ENCODE measurements around the gene LGALS7B. TPM values are rescaled to one million over a fixed set of nuclear protein-coding genes. Genes with fewer than 3 reads are reported as not detected.

Gene LGALS7B
- total RNA-seq, 1 experiment from 2014 or later, result 1.2 TPM

DNA sequence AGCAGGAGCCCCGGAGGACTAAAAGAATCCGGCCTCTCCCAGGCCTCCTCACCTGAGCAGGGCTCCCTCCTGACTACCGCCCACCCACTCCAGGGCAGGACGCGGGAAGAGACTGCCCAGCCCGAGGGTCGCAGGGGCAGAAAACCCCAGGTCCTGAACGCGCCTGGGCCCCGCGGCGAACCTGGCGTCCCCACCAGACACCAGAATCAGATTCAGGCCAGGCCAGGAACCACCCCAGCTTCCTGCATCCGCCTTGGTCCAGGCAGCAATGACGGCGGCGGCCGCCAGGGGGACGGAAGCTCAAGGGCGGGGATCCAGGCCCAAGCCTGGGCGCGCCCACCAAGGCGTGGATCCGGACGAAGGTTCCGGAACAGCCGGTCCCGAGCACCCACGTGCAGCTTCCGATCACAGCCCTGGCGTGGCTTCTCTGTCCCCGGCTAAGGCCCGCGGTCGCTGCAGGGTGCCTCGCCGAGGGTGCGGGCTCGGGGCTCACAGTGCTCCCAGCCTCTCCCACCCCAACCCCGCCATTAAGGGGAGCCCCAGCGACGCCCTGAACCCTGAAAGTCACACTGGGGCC, 19.3 kb upstream of the LGALS7B start (continued):
- TF ChIP-seq, protein P1, sequence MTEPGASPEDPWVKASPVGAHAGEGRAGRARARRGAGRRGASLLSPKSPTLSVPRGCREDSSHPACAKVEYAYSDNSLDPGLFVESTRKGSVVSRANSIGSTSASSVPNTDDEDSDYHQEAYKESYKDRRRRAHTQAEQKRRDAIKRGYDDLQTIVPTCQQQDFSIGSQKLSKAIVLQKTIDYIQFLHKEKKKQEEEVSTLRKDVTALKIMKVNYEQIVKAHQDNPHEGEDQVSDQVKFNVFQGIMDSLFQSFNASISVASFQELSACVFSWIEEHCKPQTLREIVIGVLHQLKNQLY (CRISPR knock-in tag; IDR thresholded peaks at IDR 0.05), result peak; percentile 55; the same call in 1 of the 2 replicates
- TF ChIP-seq MYBL2 (CRISPR knock-in tag; IDR thresholded peaks at IDR 0.05), result no peak
- TF ChIP-seq ETV6 (CRISPR knock-in tag; IDR thresholded peaks at IDR 0.05), result 0 out of 2 replicates have a peak, but pooled peaks have one; percentile 89
- TF ChIP-seq, protein P2, sequence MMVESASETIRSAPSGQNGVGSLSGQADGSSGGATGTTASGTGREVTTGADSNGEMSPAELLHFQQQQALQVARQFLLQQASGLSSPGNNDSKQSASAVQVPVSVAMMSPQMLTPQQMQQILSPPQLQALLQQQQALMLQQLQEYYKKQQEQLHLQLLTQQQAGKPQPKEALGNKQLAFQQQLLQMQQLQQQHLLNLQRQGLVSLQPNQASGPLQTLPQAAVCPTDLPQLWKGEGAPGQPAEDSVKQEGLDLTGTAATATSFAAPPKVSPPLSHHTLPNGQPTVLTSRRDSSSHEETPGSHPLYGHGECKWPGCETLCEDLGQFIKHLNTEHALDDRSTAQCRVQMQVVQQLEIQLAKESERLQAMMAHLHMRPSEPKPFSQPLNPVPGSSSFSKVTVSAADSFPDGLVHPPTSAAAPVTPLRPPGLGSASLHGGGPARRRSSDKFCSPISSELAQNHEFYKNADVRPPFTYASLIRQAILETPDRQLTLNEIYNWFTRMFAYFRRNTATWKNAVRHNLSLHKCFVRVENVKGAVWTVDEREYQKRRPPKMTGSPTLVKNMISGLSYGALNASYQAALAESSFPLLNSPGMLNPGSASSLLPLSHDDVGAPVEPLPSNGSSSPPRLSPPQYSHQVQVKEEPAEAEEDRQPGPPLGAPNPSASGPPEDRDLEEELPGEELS (CRISPR knock-in tag; IDR thresholded peaks at IDR 0.05), result peak; percentile 93
- TF ChIP-seq, protein P3, sequence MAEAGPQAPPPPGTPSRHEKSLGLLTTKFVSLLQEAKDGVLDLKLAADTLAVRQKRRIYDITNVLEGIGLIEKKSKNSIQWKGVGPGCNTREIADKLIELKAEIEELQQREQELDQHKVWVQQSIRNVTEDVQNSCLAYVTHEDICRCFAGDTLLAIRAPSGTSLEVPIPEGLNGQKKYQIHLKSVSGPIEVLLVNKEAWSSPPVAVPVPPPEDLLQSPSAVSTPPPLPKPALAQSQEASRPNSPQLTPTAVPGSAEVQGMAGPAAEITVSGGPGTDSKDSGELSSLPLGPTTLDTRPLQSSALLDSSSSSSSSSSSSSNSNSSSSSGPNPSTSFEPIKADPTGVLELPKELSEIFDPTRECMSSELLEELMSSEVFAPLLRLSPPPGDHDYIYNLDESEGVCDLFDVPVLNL (CRISPR knock-in tag; IDR thresholded peaks at IDR 0.05; ENCODE audit: borderline replicate concordance, low read depth), result no peak
- TF ChIP-seq FOXP1 (CRISPR knock-in tag; IDR thresholded peaks at IDR 0.05; ENCODE audit: borderline replicate concordance), result peak; percentile 48; the same call in 1 of the 2 replicates
- peak; percentile 42; the same call in 1 of the 2 replicates for TF ChIP-seq ZNF121 (CRISPR knock-in tag; IDR thresholded peaks at IDR 0.05)
- TF ChIP-seq, protein P4, sequence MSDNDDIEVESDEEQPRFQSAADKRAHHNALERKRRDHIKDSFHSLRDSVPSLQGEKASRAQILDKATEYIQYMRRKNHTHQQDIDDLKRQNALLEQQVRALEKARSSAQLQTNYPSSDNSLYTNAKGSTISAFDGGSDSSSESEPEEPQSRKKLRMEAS (CRISPR knock-in tag; IDR thresholded peaks at IDR 0.05), result peak; percentile 94
- TF ChIP-seq, protein P5, sequence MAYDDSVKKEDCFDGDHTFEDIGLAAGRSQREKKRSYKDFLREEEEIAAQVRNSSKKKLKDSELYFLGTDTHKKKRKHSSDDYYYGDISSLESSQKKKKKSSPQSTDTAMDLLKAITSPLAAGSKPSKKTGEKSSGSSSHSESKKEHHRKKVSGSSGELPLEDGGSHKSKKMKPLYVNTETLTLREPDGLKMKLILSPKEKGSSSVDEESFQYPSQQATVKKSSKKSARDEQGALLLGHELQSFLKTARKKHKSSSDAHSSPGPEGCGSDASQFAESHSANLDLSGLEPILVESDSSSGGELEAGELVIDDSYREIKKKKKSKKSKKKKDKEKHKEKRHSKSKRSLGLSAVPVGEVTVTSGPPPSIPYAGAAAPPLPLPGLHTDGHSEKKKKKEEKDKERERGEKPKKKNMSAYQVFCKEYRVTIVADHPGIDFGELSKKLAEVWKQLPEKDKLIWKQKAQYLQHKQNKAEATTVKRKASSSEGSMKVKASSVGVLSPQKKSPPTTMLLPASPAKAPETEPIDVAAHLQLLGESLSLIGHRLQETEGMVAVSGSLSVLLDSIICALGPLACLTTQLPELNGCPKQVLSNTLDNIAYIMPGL (CRISPR knock-in tag; IDR thresholded peaks at IDR 0.05), result peak; percentile 87
- TF ChIP-seq OVOL2 (CRISPR knock-in tag; IDR thresholded peaks at IDR 0.05; ENCODE audit: borderline replicate concordance), result no peak
- TF ChIP-seq, protein P6, sequence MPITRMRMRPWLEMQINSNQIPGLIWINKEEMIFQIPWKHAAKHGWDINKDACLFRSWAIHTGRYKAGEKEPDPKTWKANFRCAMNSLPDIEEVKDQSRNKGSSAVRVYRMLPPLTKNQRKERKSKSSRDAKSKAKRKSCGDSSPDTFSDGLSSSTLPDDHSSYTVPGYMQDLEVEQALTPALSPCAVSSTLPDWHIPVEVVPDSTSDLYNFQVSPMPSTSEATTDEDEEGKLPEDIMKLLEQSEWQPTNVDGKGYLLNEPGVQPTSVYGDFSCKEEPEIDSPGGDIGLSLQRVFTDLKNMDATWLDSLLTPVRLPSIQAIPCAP (CRISPR knock-in tag; IDR thresholded peaks at IDR 0.05), result 0 out of 2 replicates have a peak, but pooled peaks have one; percentile 68
- TF ChIP-seq, protein P7, sequence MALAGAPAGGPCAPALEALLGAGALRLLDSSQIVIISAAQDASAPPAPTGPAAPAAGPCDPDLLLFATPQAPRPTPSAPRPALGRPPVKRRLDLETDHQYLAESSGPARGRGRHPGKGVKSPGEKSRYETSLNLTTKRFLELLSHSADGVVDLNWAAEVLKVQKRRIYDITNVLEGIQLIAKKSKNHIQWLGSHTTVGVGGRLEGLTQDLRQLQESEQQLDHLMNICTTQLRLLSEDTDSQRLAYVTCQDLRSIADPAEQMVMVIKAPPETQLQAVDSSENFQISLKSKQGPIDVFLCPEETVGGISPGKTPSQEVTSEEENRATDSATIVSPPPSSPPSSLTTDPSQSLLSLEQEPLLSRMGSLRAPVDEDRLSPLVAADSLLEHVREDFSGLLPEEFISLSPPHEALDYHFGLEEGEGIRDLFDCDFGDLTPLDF (CRISPR knock-in tag; IDR thresholded peaks at IDR 0.05), result 0 out of 2 replicates have a peak, but pooled peaks have one; percentile 41
- TF ChIP-seq ZNF232 (CRISPR knock-in tag; IDR thresholded peaks at IDR 0.05), result peak; percentile 86; the same call in 1 of the 2 replicates
- TF ChIP-seq, protein P8, sequence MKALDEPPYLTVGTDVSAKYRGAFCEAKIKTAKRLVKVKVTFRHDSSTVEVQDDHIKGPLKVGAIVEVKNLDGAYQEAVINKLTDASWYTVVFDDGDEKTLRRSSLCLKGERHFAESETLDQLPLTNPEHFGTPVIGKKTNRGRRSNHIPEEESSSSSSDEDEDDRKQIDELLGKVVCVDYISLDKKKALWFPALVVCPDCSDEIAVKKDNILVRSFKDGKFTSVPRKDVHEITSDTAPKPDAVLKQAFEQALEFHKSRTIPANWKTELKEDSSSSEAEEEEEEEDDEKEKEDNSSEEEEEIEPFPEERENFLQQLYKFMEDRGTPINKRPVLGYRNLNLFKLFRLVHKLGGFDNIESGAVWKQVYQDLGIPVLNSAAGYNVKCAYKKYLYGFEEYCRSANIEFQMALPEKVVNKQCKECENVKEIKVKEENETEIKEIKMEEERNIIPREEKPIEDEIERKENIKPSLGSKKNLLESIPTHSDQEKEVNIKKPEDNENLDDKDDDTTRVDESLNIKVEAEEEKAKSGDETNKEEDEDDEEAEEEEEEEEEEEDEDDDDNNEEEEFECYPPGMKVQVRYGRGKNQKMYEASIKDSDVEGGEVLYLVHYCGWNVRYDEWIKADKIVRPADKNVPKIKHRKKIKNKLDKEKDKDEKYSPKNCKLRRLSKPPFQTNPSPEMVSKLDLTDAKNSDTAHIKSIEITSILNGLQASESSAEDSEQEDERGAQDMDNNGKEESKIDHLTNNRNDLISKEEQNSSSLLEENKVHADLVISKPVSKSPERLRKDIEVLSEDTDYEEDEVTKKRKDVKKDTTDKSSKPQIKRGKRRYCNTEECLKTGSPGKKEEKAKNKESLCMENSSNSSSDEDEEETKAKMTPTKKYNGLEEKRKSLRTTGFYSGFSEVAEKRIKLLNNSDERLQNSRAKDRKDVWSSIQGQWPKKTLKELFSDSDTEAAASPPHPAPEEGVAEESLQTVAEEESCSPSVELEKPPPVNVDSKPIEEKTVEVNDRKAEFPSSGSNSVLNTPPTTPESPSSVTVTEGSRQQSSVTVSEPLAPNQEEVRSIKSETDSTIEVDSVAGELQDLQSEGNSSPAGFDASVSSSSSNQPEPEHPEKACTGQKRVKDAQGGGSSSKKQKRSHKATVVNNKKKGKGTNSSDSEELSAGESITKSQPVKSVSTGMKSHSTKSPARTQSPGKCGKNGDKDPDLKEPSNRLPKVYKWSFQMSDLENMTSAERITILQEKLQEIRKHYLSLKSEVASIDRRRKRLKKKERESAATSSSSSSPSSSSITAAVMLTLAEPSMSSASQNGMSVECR (CRISPR knock-in tag; IDR thresholded peaks at IDR 0.05; ENCODE audit: borderline replicate concordance), result peak; percentile 84; the same call in 1 of the 2 replicates
- TF ChIP-seq, protein P9, sequence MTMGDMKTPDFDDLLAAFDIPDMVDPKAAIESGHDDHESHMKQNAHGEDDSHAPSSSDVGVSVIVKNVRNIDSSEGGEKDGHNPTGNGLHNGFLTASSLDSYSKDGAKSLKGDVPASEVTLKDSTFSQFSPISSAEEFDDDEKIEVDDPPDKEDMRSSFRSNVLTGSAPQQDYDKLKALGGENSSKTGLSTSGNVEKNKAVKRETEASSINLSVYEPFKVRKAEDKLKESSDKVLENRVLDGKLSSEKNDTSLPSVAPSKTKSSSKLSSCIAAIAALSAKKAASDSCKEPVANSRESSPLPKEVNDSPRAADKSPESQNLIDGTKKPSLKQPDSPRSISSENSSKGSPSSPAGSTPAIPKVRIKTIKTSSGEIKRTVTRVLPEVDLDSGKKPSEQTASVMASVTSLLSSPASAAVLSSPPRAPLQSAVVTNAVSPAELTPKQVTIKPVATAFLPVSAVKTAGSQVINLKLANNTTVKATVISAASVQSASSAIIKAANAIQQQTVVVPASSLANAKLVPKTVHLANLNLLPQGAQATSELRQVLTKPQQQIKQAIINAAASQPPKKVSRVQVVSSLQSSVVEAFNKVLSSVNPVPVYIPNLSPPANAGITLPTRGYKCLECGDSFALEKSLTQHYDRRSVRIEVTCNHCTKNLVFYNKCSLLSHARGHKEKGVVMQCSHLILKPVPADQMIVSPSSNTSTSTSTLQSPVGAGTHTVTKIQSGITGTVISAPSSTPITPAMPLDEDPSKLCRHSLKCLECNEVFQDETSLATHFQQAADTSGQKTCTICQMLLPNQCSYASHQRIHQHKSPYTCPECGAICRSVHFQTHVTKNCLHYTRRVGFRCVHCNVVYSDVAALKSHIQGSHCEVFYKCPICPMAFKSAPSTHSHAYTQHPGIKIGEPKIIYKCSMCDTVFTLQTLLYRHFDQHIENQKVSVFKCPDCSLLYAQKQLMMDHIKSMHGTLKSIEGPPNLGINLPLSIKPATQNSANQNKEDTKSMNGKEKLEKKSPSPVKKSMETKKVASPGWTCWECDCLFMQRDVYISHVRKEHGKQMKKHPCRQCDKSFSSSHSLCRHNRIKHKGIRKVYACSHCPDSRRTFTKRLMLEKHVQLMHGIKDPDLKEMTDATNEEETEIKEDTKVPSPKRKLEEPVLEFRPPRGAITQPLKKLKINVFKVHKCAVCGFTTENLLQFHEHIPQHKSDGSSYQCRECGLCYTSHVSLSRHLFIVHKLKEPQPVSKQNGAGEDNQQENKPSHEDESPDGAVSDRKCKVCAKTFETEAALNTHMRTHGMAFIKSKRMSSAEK (CRISPR knock-in tag; IDR thresholded peaks at IDR 0.05; ENCODE audit: borderline replicate concordance), result no peak
- no peak for TF ChIP-seq IRF2 (CRISPR knock-in tag; IDR thresholded peaks at IDR 0.05; ENCODE audit: borderline replicate concordance, low read depth)
- TF ChIP-seq ZNF263 (CRISPR knock-in tag; IDR thresholded peaks at IDR 0.05; ENCODE audit: low read depth), result no peak
- peak; percentile 70; the same call in 1 of the 2 replicates for TF ChIP-seq FOXK1 (CRISPR knock-in tag; IDR thresholded peaks at IDR 0.05)
- 0 out of 2 replicates have a peak, but pooled peaks have one; percentile 14 for TF ChIP-seq ZNF317 (CRISPR knock-in tag; IDR thresholded peaks at IDR 0.05; ENCODE audit: borderline replicate concordance, low read depth)
- TF ChIP-seq PRRX2 (CRISPR knock-in tag; IDR thresholded peaks at IDR 0.05), result no peak
- peak; percentile 90 for TF ChIP-seq TEAD1 (CRISPR knock-in tag; IDR thresholded peaks at IDR 0.05)
